Prostate gland (tissue), 2 donors: Measurements from ENCODE around the gene SRP14.

ENCODE experiments used
- CTCF ChIP-seq, 4 experiments: fragments of 200-600 bp in 2 of 4; fragments of 450-650 bp in 2 of 4; sonication (generic) in 2 of 4; IDR thresholded peaks; 1 replicate in 3 of 4; 2 replicates in 1 of 4; pipeline ENCODE4 v1.5.1; 2016 to 2019; ENCODE audit warnings: antibody characterized with exemption in 4 of 4, mild to moderate bottlenecking in 2 of 4, moderate library complexity in 2 of 4
- POLR2A ChIP-seq: fragments of 450-650 bp; IDR thresholded peaks from one replicate; pipeline ENCODE4 v1.6.1; 2016; ENCODE audit warnings: antibody characterized with exemption, mild to moderate bottlenecking
- POLR2AphosphoS5 ChIP-seq: sonication (generic); formaldehyde crosslinking; IDR thresholded peaks from one replicate; pipeline ENCODE4 v1.6.1; 2017; ENCODE audit warnings: antibody characterized with exemption

- TF ChIP-seq POLR2A (no peak), CTCF (IDR thresholded peaks at IDR 0.05) (no peak), POLR2AphosphoS5 (no peak)
Observed at GRCh38 chr15:39990706-39991105, 48.3 kb downstream of the SRP14 start.
